Loucy (cell line): ENCODE measurements around the gene NCSTN.
A peak's percentile ranks its signal among the peaks of the same experiment; 100 is the strongest.

Experiments used
- H2AFZ ChIP-seq: fragments of 200-600 bp; sonication (generic); 2 replicates; pipeline ENCODE4 v1.6.0; 2016; ENCODE audit warnings: antibody characterized with exemption, mild to moderate bottlenecking, low read length, moderate library complexity
- H3F3A ChIP-seq: fragments of 200-600 bp; 2 replicates; pipeline ENCODE4 v1.6.0; 2016; ENCODE audit warnings: antibody characterized with exemption, low read depth, mild to moderate bottlenecking
- H3K27me3 ChIP-seq: fragments of 200-600 bp; sonication (generic); 2 replicates; pipeline ENCODE4 v1.6.1; 2014; ENCODE audit warnings: low read length, mild to moderate bottlenecking; ENCODE audit not compliant: insufficient read depth, poor library complexity, severe bottlenecking
- H3K36me3 ChIP-seq: fragments of 200-600 bp; sonication (generic); 2 replicates; pipeline ENCODE4 v1.6.1; 2016; ENCODE audit warnings: low read length; ENCODE audit not compliant: insufficient read depth
- H3K4me1 ChIP-seq: fragments of 200-600 bp; sonication (generic); 2 replicates; pipeline ENCODE4 v1.5.1; 2014; ENCODE audit warnings: low read length, mild to moderate bottlenecking; ENCODE audit not compliant: insufficient read depth, poor library complexity, severe bottlenecking
- H3K4me2 ChIP-seq: fragments of 200-600 bp; sonication (generic); 2 replicates; pipeline ENCODE4 v1.6.0; 2014; ENCODE audit warnings: antibody characterized with exemption, low read length, low read depth, mild to moderate bottlenecking; ENCODE audit not compliant: poor library complexity, severe bottlenecking
- H3K4me3 ChIP-seq: fragments of 200-600 bp; sonication (generic); 2 replicates; pipeline ENCODE4 v1.5.1; 2014; ENCODE audit warnings: low read length, mild to moderate bottlenecking, mixed read lengths; ENCODE audit not compliant: poor library complexity, severe bottlenecking
- H3K79me2 ChIP-seq: fragments of 200-600 bp; sonication (generic); 2 replicates; pipeline ENCODE4 v1.6.1; 2014; ENCODE audit warnings: low read length; ENCODE audit not compliant: insufficient read depth
- H3K9ac ChIP-seq: fragments of 200-600 bp; sonication (generic); 2 replicates; pipeline ENCODE4 v1.6.0; 2014; ENCODE audit warnings: mild to moderate bottlenecking, low read depth, low read length, moderate library complexity; ENCODE audit not compliant: poor library complexity, severe bottlenecking
- H3K9me2 ChIP-seq: fragments of 200-600 bp; sonication (generic); replicated peaks from 2 replicates; pipeline ENCODE4 v1.6.1; 2016; ENCODE audit warnings: low read depth, low read length, mixed read lengths
- H3K9me3 ChIP-seq: fragments of 200-600 bp; sonication (generic); 2 replicates; pipeline ENCODE4 v1.6.1; 2014; ENCODE audit warnings: mild to moderate bottlenecking, antibody characterized with exemption, low read length, low read depth; ENCODE audit not compliant: insufficient read depth
- H4K20me1 ChIP-seq: fragments of 200-600 bp; sonication (generic); 2 replicates; pipeline ENCODE4 v1.6.0; 2014; ENCODE audit warnings: antibody characterized with exemption, low read length, mild to moderate bottlenecking; ENCODE audit not compliant: insufficient read depth, poor library complexity, severe bottlenecking
- CTCF ChIP-seq: fragments of 200-600 bp; sonication (generic); conservative IDR thresholded peaks from 2 replicates; pipeline ENCODE4 v1.5.1; 2014; ENCODE audit warnings: mild to moderate bottlenecking, antibody characterized with exemption, low read length
- EZH2phosphoT487 ChIP-seq: fragments of 200-600 bp; IDR thresholded peaks from 2 replicates; pipeline ENCODE4 v1.6.1; 2018; ENCODE audit warnings: antibody characterized with exemption, mild to moderate bottlenecking, moderate library complexity, borderline replicate concordance

NCSTN gene

DNA sequence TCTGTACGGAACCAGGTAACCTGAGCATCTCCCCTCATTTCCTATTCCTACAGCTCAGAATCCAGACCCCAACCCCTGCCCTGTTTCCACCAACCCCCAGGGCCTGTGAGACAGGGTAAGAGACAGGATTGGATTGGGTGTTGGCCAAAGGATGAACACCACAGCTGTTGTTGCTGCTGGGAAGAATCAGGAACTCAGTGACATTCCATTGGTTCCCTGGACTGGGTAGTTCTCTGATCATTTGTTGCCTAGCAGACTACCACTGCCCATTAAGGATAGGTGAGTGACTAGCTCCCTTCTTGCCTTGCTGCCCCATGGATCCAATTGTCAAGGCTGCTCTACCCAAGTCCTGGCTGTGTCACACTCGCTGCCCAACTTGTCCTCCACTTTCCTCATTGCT is 10.0 kb downstream of the NCSTN start:
- Histone ChIP-seq H3K9ac (no peak overlapping the region), H4K20me1 (no peaks in the 10 kb centered on the region), H3F3A (no peaks in the 10 kb centered on the region), H3K79me2 (0 out of 2 replicates have a peak, but pooled peaks cover 3% of the 10 kb centered on the region), H3K4me1 (no peaks in the 10 kb centered on the region), H3K9me2 (no peaks in the 10 kb centered on the region), H3K4me3 (no peak overlapping the region), H3K9me3 (no peaks in the 10 kb centered on the region), H3K27me3 (no peaks in the 10 kb centered on the region), H3K4me2 (no peak overlapping the region), H3K36me3 (peaks cover 93% of the 10 kb centered on the region; the same call in 1 of the 2 replicates), H2AFZ (no peak overlapping the region)
- TF ChIP-seq EZH2phosphoT487, result no peak
- no peak for TF ChIP-seq CTCF

- Histone ChIP-seq H3K9me2 (no peaks in the 10 kb centered on the region), H3K4me2 (no peak overlapping the region), H3K79me2 (no peaks in the 10 kb centered on the region), H3K27me3 (no peaks in the 10 kb centered on the region), H3K4me1 (no peaks in the 10 kb centered on the region), H4K20me1 (no peaks in the 10 kb centered on the region), H3K36me3 (peaks cover 86% of the 10 kb centered on the region; the same call in 1 of the 2 replicates), H3K9me3 (no peaks in the 10 kb centered on the region), H3F3A (no peaks in the 10 kb centered on the region), H3K9ac (no peak overlapping the region), H3K4me3 (no peak overlapping the region), H2AFZ (no peak overlapping the region)
- TF ChIP-seq CTCF (peak; percentile 81), EZH2phosphoT487 (no peak)
Measured at GRCh38 chr1:160354388-160354985, 11.3 kb downstream of the NCSTN start.

- Histone ChIP-seq H2AFZ (no peak overlapping the region), H3K9me3 (no peaks in the 10 kb centered on the region), H3K36me3 (peaks cover 57% of the 10 kb centered on the region; the same call in 1 of the 2 replicates), H3K27me3 (no peaks in the 10 kb centered on the region), H3K4me3 (no peak overlapping the region), H3K4me2 (no peak overlapping the region), H3K9ac (no peak overlapping the region), H3K4me1 (no peaks in the 10 kb centered on the region), H3K79me2 (no peaks in the 10 kb centered on the region), H4K20me1 (no peaks in the 10 kb centered on the region), H3F3A (no peaks in the 10 kb centered on the region), H3K9me2 (no peaks in the 10 kb centered on the region)
- no peak for TF ChIP-seq CTCF
- no peak for TF ChIP-seq EZH2phosphoT487
Measured at GRCh38 chr1:160357286-160358002, 14.3 kb downstream of the NCSTN start.
